ENCODE measurements around the gene TOGARAM1. TPM values are rescaled to one million over a fixed set of nuclear protein-coding genes. Genes with fewer than 3 reads are reported as not detected.

TOGARAM1 gene
- total RNA-seq, 2 experiments from 2014 or later, result 5.7 to 6.6 TPM

DNA sequence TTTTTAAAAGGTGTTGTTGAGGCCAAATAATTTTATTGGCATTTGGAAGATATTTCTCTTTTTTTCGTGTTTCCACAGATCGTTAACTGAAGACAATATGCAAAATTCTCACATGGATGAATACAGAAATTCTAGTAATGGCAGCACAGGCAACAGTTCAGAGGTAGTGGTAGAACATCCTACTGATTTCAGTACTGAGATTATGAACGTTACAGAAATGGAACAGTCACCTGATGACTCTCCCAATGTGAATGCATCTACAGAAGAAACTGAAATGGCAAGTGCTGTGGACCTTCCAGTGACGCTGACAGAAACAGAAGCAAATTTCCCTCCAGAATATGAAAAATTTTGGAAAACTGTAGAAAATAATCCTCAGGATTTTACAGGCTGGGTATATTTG, 133.2 kb downstream of the TOGARAM1 start:
- H3K4me3 Mint-ChIP-seq, result no peak overlapping the region
- no peak overlapping the region for H3K27ac Mint-ChIP-seq
- no peaks in the 10 kb centered on the region for H3K9me3 Mint-ChIP-seq (ENCODE audit: low read depth)
- peaks cover 34% of the 10 kb centered on the region for H3K4me1 Mint-ChIP-seq
- H3K27me3 Mint-ChIP-seq, result no peaks in the 10 kb centered on the region
- DNase-seq (no peak), ATAC-seq (peak; percentile 93)
- ChIA-PET CTCF (interaction anchor here (0.6 kb wide), 1 partner anchor 18 kb away, joined by 3 read pairs; no protein-coding TSS in a partner anchor), POLR2A (interaction anchor here (0.8 kb wide), 1 partner anchor 39 kb away, joined by 3 read pairs; the partner anchor contains the start of gene FKBP3)
- intact Hi-C loops (cut with DNase I, micrococcal nuclease), result no loop called here
- H3K36me3 Mint-ChIP-seq (ENCODE audit: low read depth), result peaks cover 57% of the 10 kb centered on the region

- ChIA-PET POLR2A (no interaction called here), CTCF (no interaction called here)
- no peaks in the 10 kb centered on the region for H3K27me3 Mint-ChIP-seq
- no peak overlapping the region for H3K4me3 Mint-ChIP-seq
- ATAC-seq (no peak), DNase-seq (no peak)
- peaks cover 24% of the 10 kb centered on the region for H3K4me1 Mint-ChIP-seq
- H3K9me3 Mint-ChIP-seq (ENCODE audit: low read depth), result no peaks in the 10 kb centered on the region
- intact Hi-C loops (cut with DNase I, micrococcal nuclease), result no loop called here
- H3K36me3 Mint-ChIP-seq (ENCODE audit: low read depth), result peaks cover 58% of the 10 kb centered on the region
- no peak overlapping the region for H3K27ac Mint-ChIP-seq
Observed at GRCh38 chr14:45096218-45096617, 134.2 kb downstream of the TOGARAM1 start.

DNA sequence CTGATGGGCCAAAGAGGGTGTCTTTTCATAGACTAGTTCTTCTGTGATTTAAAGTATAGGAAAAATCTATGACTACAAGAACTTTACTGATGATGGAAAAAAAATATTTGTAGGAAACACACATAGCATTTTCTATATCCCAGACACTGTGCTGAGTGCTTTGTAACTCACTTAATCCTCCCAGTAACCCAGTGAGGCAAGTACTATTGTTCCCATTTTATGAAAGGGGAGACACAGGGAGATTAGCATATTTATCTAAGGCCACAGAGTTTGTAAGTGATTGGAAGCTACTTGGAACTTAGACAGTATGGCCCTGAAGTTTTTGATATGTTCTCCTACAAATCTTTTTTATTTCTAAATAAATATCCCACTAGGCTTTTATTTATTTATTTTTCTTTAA, 141.8 kb downstream of the TOGARAM1 start:
- no peaks in the 10 kb centered on the region for H3K9me3 Mint-ChIP-seq (ENCODE audit: low read depth)
- no peak for ATAC-seq
- no peak for DNase-seq
- peaks cover 44% of the 10 kb centered on the region for H3K36me3 Mint-ChIP-seq (ENCODE audit: low read depth)
- peaks cover 1% of the 10 kb centered on the region for H3K4me1 Mint-ChIP-seq
- CTCF ChIA-PET, result no interaction called here
- intact Hi-C loops (cut with DNase I, micrococcal nuclease), result no loop called here
- no peak overlapping the region for H3K27ac Mint-ChIP-seq
- POLR2A ChIA-PET, result no interaction called here
- no peak overlapping the region for H3K4me3 Mint-ChIP-seq
- H3K27me3 Mint-ChIP-seq, result no peaks in the 10 kb centered on the region

DNA sequence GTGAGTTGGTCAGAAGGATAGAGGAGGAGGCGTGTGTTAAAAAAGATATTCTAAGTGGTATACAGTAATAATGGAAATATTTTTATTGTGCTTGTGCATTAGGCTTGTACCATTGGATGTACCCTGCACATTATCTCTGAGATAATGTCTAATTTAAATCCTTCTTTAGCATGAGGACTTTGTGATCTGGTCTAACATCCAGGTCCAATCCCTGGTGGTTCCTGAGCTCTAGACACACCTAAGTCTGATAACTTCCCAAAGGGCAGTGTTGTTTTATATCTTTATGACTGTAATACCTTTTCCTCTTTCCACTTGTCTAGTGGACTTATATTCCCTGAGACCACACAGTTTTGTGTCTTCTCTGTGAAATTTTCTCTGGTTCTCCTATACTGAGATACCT, 142.6 kb downstream of the TOGARAM1 start:
- peaks cover 4% of the 10 kb centered on the region for H3K4me1 Mint-ChIP-seq
- H3K9me3 Mint-ChIP-seq (ENCODE audit: low read depth), result no peaks in the 10 kb centered on the region
- H3K36me3 Mint-ChIP-seq (ENCODE audit: low read depth), result peaks cover 44% of the 10 kb centered on the region
- no peaks in the 10 kb centered on the region for H3K27me3 Mint-ChIP-seq
- intact Hi-C loops (cut with DNase I, micrococcal nuclease), result no loop called here
- H3K4me3 Mint-ChIP-seq, result no peak overlapping the region
- DNase-seq (no peak), ATAC-seq (no peak)
- ChIA-PET POLR2A (no interaction called here), CTCF (no interaction called here)
- no peak overlapping the region for H3K27ac Mint-ChIP-seq

- peaks cover 29% of the 10 kb centered on the region for H3K4me1 Mint-ChIP-seq
- peak overlapping the region; percentile 72 for H3K27ac Mint-ChIP-seq
- no peaks in the 10 kb centered on the region for H3K27me3 Mint-ChIP-seq
- ChIA-PET CTCF (interaction anchor here (0.9 to 3.2 kb wide), 3 partner anchors 16 to 27 kb away, joined by 3 to 15 read pairs (median 3); no protein-coding TSS in a partner anchor), POLR2A (interaction anchor here (0.6 to 1.4 kb wide), 2 partner anchors 21 to 72 kb away, joined by 3 to 4 read pairs; no protein-coding TSS in a partner anchor)
- no peak overlapping the region for H3K4me3 Mint-ChIP-seq
- H3K9me3 Mint-ChIP-seq (ENCODE audit: low read depth), result no peaks in the 10 kb centered on the region
- DNase-seq (no peak), ATAC-seq (peak; percentile 70)
- intact Hi-C loops (cut with DNase I, micrococcal nuclease), result no loop called here
- H3K36me3 Mint-ChIP-seq (ENCODE audit: low read depth), result peaks cover 41% of the 10 kb centered on the region
Observed at GRCh38 chr14:45112896-45113781, 151.1 kb downstream of the TOGARAM1 start.

GRCh38 chr14:45114327-45114726, 152.3 kb downstream of the TOGARAM1 start:
- no peaks in the 10 kb centered on the region for H3K9me3 Mint-ChIP-seq (ENCODE audit: low read depth)
- ChIA-PET POLR2A (interaction anchor here (1.3 to 1.4 kb wide), 2 partner anchors 20 to 71 kb away, joined by 4 to 7 read pairs; partner anchors contain the start of gene FKBP3), CTCF (interaction anchor here (1.2 to 3.2 kb wide), 2 partner anchors 15 to 20 kb away, joined by 3 to 15 read pairs; partner anchors contain the start of gene FKBP3)
- peak overlapping the region; percentile 74 for H3K27ac Mint-ChIP-seq
- no peak overlapping the region for H3K4me3 Mint-ChIP-seq
- intact Hi-C loops (cut with DNase I, micrococcal nuclease), result loop anchor here (1.0 kb wide), 3 partner anchors 20 to 132 kb away; partner anchors contain the start of gene FKBP3 (in 2 of the 2)
- H3K4me1 Mint-ChIP-seq, result peaks cover 25% of the 10 kb centered on the region
- H3K27me3 Mint-ChIP-seq, result no peaks in the 10 kb centered on the region
- DNase-seq (no peak), ATAC-seq (peak; percentile 84)
- peaks cover 40% of the 10 kb centered on the region for H3K36me3 Mint-ChIP-seq (ENCODE audit: low read depth)

- Mint-ChIP-seq H3K27me3 (no peaks in the 10 kb centered on the region), H3K4me1 (peaks cover 12% of the 10 kb centered on the region), H3K27ac (no peak overlapping the region), H3K9me3 (ENCODE audit: low read depth) (no peaks in the 10 kb centered on the region), H3K36me3 (ENCODE audit: low read depth) (peaks cover 43% of the 10 kb centered on the region), H3K4me3 (no peak overlapping the region)
- ATAC-seq, result no peak
- DNase-seq, result no peak
- ChIA-PET POLR2A (no interaction called here), CTCF (interaction anchor here (0.7 to 0.9 kb wide), 2 partner anchors 12 to 19 kb away, joined by 4 read pairs; no protein-coding TSS in a partner anchor)
- intact Hi-C loops (cut with DNase I, micrococcal nuclease), result no loop called here
Observed at GRCh38 chr14:45118594-45118993, 156.6 kb downstream of the TOGARAM1 start.

GRCh38 chr14:45120096-45120495, 158.1 kb downstream of the TOGARAM1 start:
- Mint-ChIP-seq H3K27ac (peak overlapping the region; percentile 72), H3K9me3 (ENCODE audit: low read depth) (no peaks in the 10 kb centered on the region), H3K36me3 (ENCODE audit: low read depth) (peaks cover 45% of the 10 kb centered on the region), H3K27me3 (no peaks in the 10 kb centered on the region), H3K4me3 (no peak overlapping the region), H3K4me1 (peaks cover 2% of the 10 kb centered on the region)
- POLR2A ChIA-PET, result no interaction called here
- DNase-seq (no peak), ATAC-seq (no peak)
- CTCF ChIA-PET, result no interaction called here
- intact Hi-C loops (cut with DNase I, micrococcal nuclease), result no loop called here

- intact Hi-C loops (cut with DNase I, micrococcal nuclease), result no loop called here
- peaks cover 3% of the 10 kb centered on the region for H3K4me1 Mint-ChIP-seq
- H3K4me3 Mint-ChIP-seq, result no peak overlapping the region
- no peak for DNase-seq
- H3K27ac Mint-ChIP-seq, result no peak overlapping the region
- POLR2A ChIA-PET, result no interaction called here
- H3K27me3 Mint-ChIP-seq, result no peaks in the 10 kb centered on the region
- peaks cover 43% of the 10 kb centered on the region for H3K36me3 Mint-ChIP-seq (ENCODE audit: low read depth)
- H3K9me3 Mint-ChIP-seq (ENCODE audit: low read depth), result no peaks in the 10 kb centered on the region
- no peak for ATAC-seq
- CTCF ChIA-PET, result interaction anchor here (1.2 kb wide), 1 partner anchor 41 kb away, joined by 3 read pairs; no protein-coding TSS in a partner anchor
Observed at GRCh38 chr14:45123271-45123670, 161.3 kb downstream of the TOGARAM1 start.

Other genes with a start within 250 kb of the TOGARAM1 start
- 10 to 100 TPM; 11.3 to 12.3 TPM for gene KLHL28, start 243 bp upstream of the TOGARAM1 start, total RNA-seq
- gene PRPF39, start 121.9 kb downstream of the TOGARAM1 start, total RNA-seq, result 10 to 100 TPM; 45.2 to 47.5 TPM
- gene FKBP3, start 172.3 kb downstream of the TOGARAM1 start, total RNA-seq, result 10 to 100 TPM; 70.5 to 73.9 TPM
- 10 to 100 TPM; 11.5 to 14.6 TPM for gene FANCM, start 173.7 kb downstream of the TOGARAM1 start, total RNA-seq